Right atrium auricular region (tissue), 2 donors: ENCODE data around the gene CLEC5A. TPM values are rescaled to one million over a fixed set of nuclear protein-coding genes. Genes with fewer than 3 reads are reported as not detected.

Source experiments
- DNase-seq: peaks from one replicate; pipeline ENCODE4 v3.0.0-alpha.2; 2019; ENCODE audit warnings: low spot score
- H3K27ac ChIP-seq, 2 donors: fragments of 200-600 bp; sonication (generic); 1 replicate in 1 of 2; 2 replicates in 1 of 2; pipeline ENCODE4 v1.5.1; 2016 to 2019
- H3K27me3 ChIP-seq, 2 donors: fragments of 200-600 bp; sonication (generic); one replicate each; pipeline versions ENCODE4 v1.5.1 to v1.6.0; 2017 to 2019
- H3K36me3 ChIP-seq: fragments of 200-600 bp; sonication (generic); one replicate; pipeline ENCODE4 v1.5.1; 2016
- H3K4me1 ChIP-seq, 2 donors: fragments of 200-600 bp; sonication (generic); one replicate each; pipeline versions ENCODE4 v1.5.1 to v1.6.0; 2017 to 2019
- H3K4me3 ChIP-seq, 2 donors: fragments of 200-600 bp; sonication (generic); 1 replicate in 1 of 2; 2 replicates in 1 of 2; pipeline ENCODE4 v1.5.1; 2017 to 2019; ENCODE audit warnings: mild to moderate bottlenecking in 1 of 2, moderate library complexity in 1 of 2
- H3K9me3 ChIP-seq, 2 donors: fragments of 200-600 bp; sonication (generic); one replicate each; pipeline ENCODE4 v1.5.1; 2019
- CTCF ChIP-seq, 2 donors: fragments of 200-600 bp; sonication (generic); IDR thresholded peaks; one replicate each; pipeline ENCODE4 v1.5.1; 2019; ENCODE audit warnings: antibody characterized with exemption in 2 of 2
- total RNA-seq, 2 donors: library from RNA; depleted of rRNA; stranded (reverse); fragments of >200 nt; gene quantifications; one replicate each; pipeline ENCODE4 v1.1.0, GENCODE V29; 2016

The CLEC5A gene
- total RNA-seq, 2 donors from 2014 or later: 1.0 to 1.7 TPM

- no peak for TF ChIP-seq CTCF (IDR thresholded peaks at IDR 0.05)
- H3K4me3 ChIP-seq: no peak overlapping the region
- no peaks in the 10 kb centered on the region for H3K27me3 ChIP-seq
- H3K36me3 ChIP-seq: no peaks in the 10 kb centered on the region
- H3K4me1 ChIP-seq: no peaks in the 10 kb centered on the region
- no peak overlapping the region for H3K27ac ChIP-seq
- no peaks in the 10 kb centered on the region for H3K9me3 ChIP-seq
- no peak for DNase-seq
Measured at GRCh38 chr7:141889321-141889720, 57.5 kb downstream of the CLEC5A start.

GRCh38 chr7:141884539-141885225, 62.1 kb downstream of the CLEC5A start:
- Histone ChIP-seq H3K27me3 (no peaks in the 10 kb centered on the region), H3K36me3 (no peaks in the 10 kb centered on the region), H3K4me1 (no peaks in the 10 kb centered on the region), H3K9me3 (no peaks in the 10 kb centered on the region), H3K4me3 (no peak overlapping the region), H3K27ac (no peak overlapping the region)
- no peak for TF ChIP-seq CTCF (IDR thresholded peaks at IDR 0.05)
- DNase-seq: no peak

GRCh38 chr7:141880960-141881359, 65.8 kb downstream of the CLEC5A start:
- no peak for DNase-seq
- Histone ChIP-seq H3K27me3 (no peaks in the 10 kb centered on the region), H3K4me1 (no peaks in the 10 kb centered on the region), H3K36me3 (no peaks in the 10 kb centered on the region), H3K9me3 (no peaks in the 10 kb centered on the region), H3K27ac (no peak overlapping the region), H3K4me3 (no peak overlapping the region)
- no peak for TF ChIP-seq CTCF (IDR thresholded peaks at IDR 0.05)

GRCh38 chr7:141877365-141877764, 69.4 kb downstream of the CLEC5A start:
- DNase-seq: no peak
- Histone ChIP-seq H3K27me3 (no peaks in the 10 kb centered on the region), H3K27ac (no peak overlapping the region), H3K36me3 (no peaks in the 10 kb centered on the region), H3K9me3 (no peaks in the 10 kb centered on the region), H3K4me1 (no peaks in the 10 kb centered on the region), H3K4me3 (no peak overlapping the region)
- no peak for TF ChIP-seq CTCF (IDR thresholded peaks at IDR 0.05)

Other genes with a start within 250 kb of the CLEC5A start
- 10 to 100 TPM in 1 of 2 donors, 1 to 10 TPM in 1; 6.5 to 10.6 TPM for gene DENND11, start 244.8 kb downstream of the CLEC5A start, total RNA-seq
- not detected for gene WEE2, start 238.6 kb downstream of the CLEC5A start, total RNA-seq
- 100 to 1,000 TPM; 102 to 119 TPM for gene SSBP1, start 208.6 kb downstream of the CLEC5A start, total RNA-seq
- gene TAS2R3, start 182.9 kb downstream of the CLEC5A start, total RNA-seq: not detected
- gene TAS2R4, start 170.3 kb downstream of the CLEC5A start, total RNA-seq: under 1 TPM in 1 of 2 donors, not detected in 1; 0.31 TPM
- under 1 TPM in 1 of 2 donors, not detected in 1; 0.59 TPM for gene TAS2R5, start 156.8 kb downstream of the CLEC5A start, total RNA-seq
- not detected for gene PRSS37, start 105.5 kb downstream of the CLEC5A start, total RNA-seq
- gene OR9A4, start 30.6 kb downstream of the CLEC5A start, total RNA-seq: not detected
- not detected for gene TAS2R38, start 26.8 kb upstream of the CLEC5A start, total RNA-seq
- 1 to 10 TPM in 1 of 2 donors, under 1 TPM in 1; 0.30 to 1.5 TPM for gene MGAM, start 48.9 kb upstream of the CLEC5A start, total RNA-seq
- under 1 TPM; 0.04 to 0.15 TPM for gene MGAM2, start 164.7 kb upstream of the CLEC5A start, total RNA-seq